Daoy (cell line): ENCODE measurements around the gene NPLOC4. TPM values are rescaled to one million over a fixed set of nuclear protein-coding genes. Genes with fewer than 3 reads are reported as not detected.
A peak's percentile ranks its signal among the peaks of the same experiment; 100 is the strongest.
"Not testable (repeated sequence)": the region's sequence is repeated elsewhere in the genome, so short reads cannot be mapped to it uniquely, and the experiment has no call there.

Source experiments
- DNase-seq: peaks from one replicate; pipeline ENCODE4 v3.0.0-alpha.2; 2015; ENCODE audit warnings: low read depth
- total RNA-seq: library from RNA; depleted of rRNA; stranded (reverse); fragments of >200 nt; shearing (Covaris generic); gene quantifications from 2 replicates; pipeline ENCODE4 v1.2.3, GENCODE V29; 2014; rRNA removed

Gene NPLOC4
- 69.6 and 78.5 TPM in 2 replicates for total RNA-seq

GRCh38 chr17:81636505-81637288, at the start of gene NPLOC4, which contains the start of gene TSPAN10:
Gene NPLOC4, minus strand, starts transcription at chr17:81637112. Its CDS starts 182 bp downstream, at chr17:81636930.
Gene TSPAN10, plus strand, starts transcription at chr17:81637196. Its CDS starts 5,217 bp downstream, at chr17:81642413.
- DNase-seq: peak; percentile 92

GRCh38 chr17:81686614-81687013, 49.7 kb upstream of the NPLOC4 start:
- no peak for DNase-seq

GRCh38 chr17:81685108-81685507, 48.2 kb upstream of the NPLOC4 start:
- DNase-seq: peak; percentile 83

- peak; percentile 91 for DNase-seq
Measured at GRCh38 chr17:81684442-81684911, 47.6 kb upstream of the NPLOC4 start.

- peak; percentile 99 for DNase-seq
Measured at GRCh38 chr17:81683584-81684441, 46.9 kb upstream of the NPLOC4 start, which contains the start of the genes ARL16 and HGS. Gene ARL16, minus strand, starts transcription at chr17:81683797. Its CDS starts 44 bp downstream, at chr17:81683753. Gene HGS, plus strand, starts transcription at chr17:81684011. Its CDS starts 56 bp downstream, at chr17:81684067.

GRCh38 chr17:81683208-81683583, 46.3 kb upstream of the NPLOC4 start:
- DNase-seq: peak; percentile 41

- DNase-seq: no peak
Measured at GRCh38 chr17:81682565-81683207, 45.8 kb upstream of the NPLOC4 start.

GRCh38 chr17:81681672-81682071, 44.8 kb upstream of the NPLOC4 start:
- no peak for DNase-seq

GRCh38 chr17:81680150-81680549, 43.2 kb upstream of the NPLOC4 start:
- DNase-seq: no peak

- DNase-seq: no peak
Measured at GRCh38 chr17:81676906-81677305, 40.0 kb upstream of the NPLOC4 start.

GRCh38 chr17:81675515-81676221, 38.8 kb upstream of the NPLOC4 start:
- not testable (repeated sequence) for DNase-seq

GRCh38 chr17:81673561-81674258, 36.8 kb upstream of the NPLOC4 start:
- DNase-seq: no peak

- no peak for DNase-seq
Measured at GRCh38 chr17:81672954-81673353, 36.0 kb upstream of the NPLOC4 start.

- no peak for DNase-seq
Measured at GRCh38 chr17:81672504-81672903, 35.6 kb upstream of the NPLOC4 start.

GRCh38 chr17:81667754-81668153, 30.8 kb upstream of the NPLOC4 start:
- DNase-seq: peak; percentile 32

- DNase-seq: peak; percentile 99
Measured at GRCh38 chr17:81666342-81667191, 29.7 kb upstream of the NPLOC4 start, which contains the start of the genes CCDC137 and OXLD1. Gene CCDC137, plus strand, starts transcription at chr17:81666737. Its CDS starts 30 bp downstream, at chr17:81666767. Gene OXLD1, minus strand, starts transcription at chr17:81666605. Its CDS starts 28 bp downstream, at chr17:81666577.

- no peak for DNase-seq
Measured at GRCh38 chr17:81666092-81666341, 29.1 kb upstream of the NPLOC4 start.

GRCh38 chr17:81665205-81666091, 28.5 kb upstream of the NPLOC4 start:
- peak; percentile 52 for DNase-seq
